HepG2 (cell line): Measurements from ENCODE around the gene ILDR2. TPM values are rescaled to one million over a fixed set of nuclear protein-coding genes. Genes with fewer than 3 reads are reported as not detected.

ENCODE experiments used
- ATAC-seq: fragments of 200-7000 bp; cut with Tn5 transposase; 3 replicates; pipeline ENCODE4 v1.9.1; 2020; ENCODE audit warnings: mild to moderate bottlenecking, moderate library complexity
- BruUV-seq: library from RNA; stranded (reverse); fragments of 400-500 nt; replicated peaks from 2 replicates; lab custom pipeline; 2021; lab: Mats Ljungman, UMichigan
- CTCF ChIA-PET: fragments of 300-600 bp; formaldehyde crosslinking; extraction: SDS; loops from one replicate; lab custom pipeline; 2021; ENCODE audit warnings: low total read pairs, inconsistent platforms, low intra/inter-chr PET ratio; lab: Yijun Ruan, JAX
- POLR2A ChIA-PET: fragments of 350-600 bp; sonication (Branson Sonifier 250); formaldehyde crosslinking; loops from one replicate; lab custom pipeline; 2020; ENCODE audit warnings: antibody characterized with exemption, inconsistent platforms; lab: Yijun Ruan, JAX
- DNase-seq: peaks from one replicate; pipeline ENCODE4 v3.0.0-alpha.2; 2015; ENCODE audit warnings: low spot score
- FAIRE-seq: peaks from 3 replicates; lab custom pipeline; 2011; peaks lifted over from hg19 to GRCh38; lab: Jason Lieb, UNC
- H2AFZ ChIP-seq: one replicate; pipeline ENCODE4 v1.6.1; 2011; ENCODE audit warnings: low read length, inconsistent platforms
- H3K27ac ChIP-seq: fragments of 300-600 bp; 3 replicates; pipeline ENCODE4 v1.8.0; 2011; ENCODE audit warnings: mixed run types, mild to moderate bottlenecking, mixed read lengths, low read length, inconsistent platforms; ENCODE audit not compliant: insufficient read depth; ENCODE audit errors: extremely low read length
- H3K27me3 ChIP-seq, 2 experiments: fragments of 200-600 bp in 1 of 2; 2 replicates in 1 of 2; 3 replicates in 1 of 2; pipeline versions ENCODE4 v1.6.0 to v1.8.0; 2011; ENCODE audit warnings: low read length in 2 of 2, mild to moderate bottlenecking in 2 of 2, moderate library complexity in 2 of 2, inconsistent platforms in 1 of 2; ENCODE audit not compliant: insufficient read depth in 2 of 2, control insufficient read depth in 1 of 2
- H3K36me3 ChIP-seq, 2 experiments: fragments of 200-600 bp in 1 of 2; replicated peaks in 1 of 2; 2 replicates in 1 of 2; 3 replicates in 1 of 2; pipeline versions ENCODE4 v1.5.1 to v1.8.0; 2011; ENCODE audit warnings: low read length in 2 of 2, inconsistent platforms in 1 of 2; ENCODE audit not compliant: insufficient read depth in 2 of 2, control insufficient read depth in 1 of 2
- H3K4me1 ChIP-seq: 2 replicates; pipeline ENCODE4 v1.5.1; 2012; ENCODE audit warnings: low read length, inconsistent platforms; ENCODE audit not compliant: insufficient read depth
- H3K4me2 ChIP-seq: 2 replicates; pipeline ENCODE4 v1.6.0; 2011; ENCODE audit warnings: low read depth, low read length, inconsistent platforms
- H3K4me3 ChIP-seq, 3 experiments: fragments of 200-600 bp in 1 of 3; sonication (generic), shearing (Covaris generic) in 1 of 3; replicated peaks in 1 of 3; 2 replicates each; pipeline ENCODE4 v1.5.1; 2011 to 2016; ENCODE audit warnings: low read length in 3 of 3, inconsistent platforms in 2 of 3, low read depth in 2 of 3, mild to moderate bottlenecking in 2 of 3, control low read depth in 1 of 3, mixed read lengths in 1 of 3; ENCODE audit not compliant: insufficient read depth in 1 of 3
- H3K79me2 ChIP-seq: one replicate; pipeline ENCODE4 v1.6.1; 2011; ENCODE audit warnings: low read length, inconsistent platforms; ENCODE audit not compliant: insufficient read depth
- H3K9ac ChIP-seq: 2 replicates; pipeline ENCODE4 v1.6.0; 2011; ENCODE audit warnings: mild to moderate bottlenecking, low read depth, low read length, inconsistent platforms; ENCODE audit not compliant: insufficient read depth
- H3K9me3 ChIP-seq: 2 replicates; pipeline ENCODE4 v1.5.1; 2012; ENCODE audit warnings: mild to moderate bottlenecking, low read length
- H4K20me1 ChIP-seq: 2 replicates; pipeline ENCODE4 v1.6.0; 2011; ENCODE audit warnings: inconsistent platforms, mild to moderate bottlenecking, low read length, moderate library complexity; ENCODE audit not compliant: insufficient read depth
- CEBPG ChIP-seq: IDR thresholded peaks from 2 replicates; pipeline ENCODE4 v1.6.1; 2016
- HOXA7 ChIP-seq: sonication (generic); formaldehyde crosslinking; IDR thresholded peaks from 2 replicates; pipeline ENCODE4 v1.8.1; 2022; ENCODE audit warnings: mild to moderate bottlenecking, missing genetic modification reagents, moderate library complexity
- MED8 ChIP-seq: sonication (generic); formaldehyde crosslinking; IDR thresholded peaks from 2 replicates; pipeline ENCODE4 v1.8.1; 2023; ENCODE audit warnings: mild to moderate bottlenecking, missing genetic modification reagents; ENCODE audit not compliant: insufficient replicate concordance
- TEAD3 ChIP-seq: optimal IDR thresholded peaks from 2 replicates; pipeline ENCODE3; 2016; ENCODE audit warnings: borderline replicate concordance
- ZMYM4 ChIP-seq: sonication (generic); formaldehyde crosslinking; IDR thresholded peaks from 2 replicates; pipeline ENCODE4 v1.8.1; 2023; ENCODE audit warnings: mild to moderate bottlenecking, missing genetic modification reagents
- ZNF224 ChIP-seq: sonication (generic); formaldehyde crosslinking; IDR thresholded peaks from 2 replicates; pipeline ENCODE4 v1.5.0; 2020; ENCODE audit warnings: mild to moderate bottlenecking, missing genetic modification reagents
- ZNF468 ChIP-seq: sonication (generic); formaldehyde crosslinking; IDR thresholded peaks from 2 replicates; pipeline ENCODE4 v1.8.0; 2022; ENCODE audit warnings: mild to moderate bottlenecking, moderate library complexity, missing genetic modification reagents
- ZNF605 ChIP-seq: sonication (generic); formaldehyde crosslinking; IDR thresholded peaks from 2 replicates; pipeline ENCODE4 v1.8.0; 2022; ENCODE audit warnings: mild to moderate bottlenecking, missing genetic modification reagents
- ZNF607 ChIP-seq: sonication (generic); formaldehyde crosslinking; IDR thresholded peaks from 2 replicates; pipeline ENCODE4 v1.5.1; 2020; ENCODE audit warnings: missing genetic modification reagents, mild to moderate bottlenecking, borderline replicate concordance
- ZZZ3 ChIP-seq: sonication (generic); formaldehyde crosslinking; IDR thresholded peaks from 2 replicates; pipeline ENCODE4 v1.4.0; 2020; ENCODE audit warnings: missing genetic modification reagents, mild to moderate bottlenecking, borderline replicate concordance
- WGBS: methylation state at CpG from one replicate; pipeline ENCODE4 v1.1.6; 2017; ENCODE audit warnings: low lambda C conversion rate; 5-methylcytosine and 5-hydroxymethylcytosine counted together
- in situ Hi-C: cut with HindIII; loops from 2 replicates; pipeline ENCODE4 v1.10.0; 2017; ENCODE audit warnings: low pct_unique_long_range_greater_than_20kb; ENCODE audit not compliant: extremely low pct_ligation_motif_present
- intact Hi-C: fragments of 100-400 bp; cut with micrococcal nuclease; formaldehyde crosslinking; loops from one replicate; pipeline ENCODE4 v1.10.0; 2022; ENCODE audit not compliant: unreplicated experiment
- polyA plus RNA-seq, 8 experiments: library from polyadenylated mRNA; depleted of rRNA in 3 of 8; stranded (reverse) in 7 of 8; unstranded in 1 of 8; fragments of >200 nt; fragmentation: Illumina TruSeq in 4 of 8; extraction: Trizol in 4 of 8; gene quantifications; 2 replicates each; pipeline versions ENCODE4 v1.2.1 to v1.2.3, GENCODE V29; 2011 to 2016; ENCODE audit warnings: low read depth in 4 of 8, missing spikeins in 1 of 8, mixed read lengths in 1 of 8; ENCODE audit not compliant: insufficient read depth in 1 of 8
- total RNA-seq, 5 experiments: library from RNA; depleted of rRNA; stranded (reverse); fragments of >200 nt; fragmentation: Illumina TruSeq; extraction: Trizol; gene quantifications; 2 replicates each; pipeline ENCODE4 v1.2.3, GENCODE V29; 2016; ENCODE audit warnings: low read depth in 1 of 5
- TF ChIP-seq, protein P1 (sequence below): IDR thresholded peaks from 2 replicates; pipeline ENCODE4 v1.6.1; 2016; ENCODE audit warnings: missing compliant biosample characterization, missing genetic modification reagents, borderline replicate concordance
- TF ChIP-seq, protein P2 (sequence below): sonication (generic); formaldehyde crosslinking; IDR thresholded peaks from 2 replicates; pipeline ENCODE4 v1.9.0; 2022; ENCODE audit warnings: missing genetic modification reagents, mild to moderate bottlenecking, borderline replicate concordance
- TF ChIP-seq, protein P3 (sequence below): sonication (generic); formaldehyde crosslinking; IDR thresholded peaks from 2 replicates; pipeline ENCODE4 v1.8.0; 2022; ENCODE audit warnings: mild to moderate bottlenecking, missing genetic modification reagents, borderline replicate concordance

ILDR2 gene
- total and polyA plus RNA-seq, 2 of the 13 experiments (the other 11 are each of a cell fraction or from before 2014, with no cell fraction given) = 0.04 TPM; not detected in 1

DNA sequence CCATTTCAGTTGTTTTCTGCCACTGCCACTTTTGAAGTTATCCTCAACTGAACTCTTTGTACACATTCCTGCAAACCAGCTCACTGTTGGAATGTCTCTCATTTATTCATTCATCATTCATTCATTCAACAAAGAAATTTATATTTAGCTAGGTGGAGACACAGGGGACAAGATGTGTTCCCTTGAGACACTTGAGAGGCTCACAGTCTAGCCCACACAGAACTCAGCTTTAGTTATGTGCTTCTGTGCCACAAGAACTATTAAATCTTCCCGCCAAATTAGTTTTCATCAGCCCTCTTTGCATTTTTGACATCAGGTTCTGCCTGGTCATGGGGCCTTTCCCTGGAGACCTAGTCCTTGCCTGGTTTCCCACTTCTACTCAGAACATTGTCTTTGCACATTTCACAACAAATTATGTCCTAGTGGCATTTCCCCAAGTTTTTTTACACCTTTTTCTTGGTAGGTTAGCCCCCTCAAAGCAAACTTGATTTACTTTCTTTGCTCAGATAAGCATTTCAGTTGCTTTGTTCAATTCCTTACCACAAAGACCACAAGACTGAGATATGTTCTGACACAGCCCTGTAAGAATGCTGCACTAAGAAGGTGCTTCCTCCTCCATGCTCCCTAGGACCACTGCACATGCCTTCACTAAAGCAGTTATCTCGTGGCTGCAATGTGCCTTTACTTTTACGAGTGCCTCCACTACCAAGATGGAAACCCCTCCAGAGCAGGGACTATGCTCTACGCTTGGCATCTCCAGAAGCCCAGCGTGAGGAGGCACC, 31.0 kb downstream of the ILDR2 start:
- no peaks in the 10 kb centered on the region for H3K79me2 ChIP-seq
- H4K20me1 ChIP-seq = no peaks in the 10 kb centered on the region
- CTCF ChIA-PET = no interaction called here
- H3K9me3 ChIP-seq = no peaks in the 10 kb centered on the region
- no TSS peak for BruUV-seq
- WGBS = 0% methylated on average over 5 of the region's 5 CpGs
- ATAC-seq (no peak), DNase-seq (no peak), FAIRE-seq (no peak)
- no peak overlapping the region for H3K4me2 ChIP-seq
- no peak overlapping the region for H3K4me3 ChIP-seq
- in situ Hi-C loops = no loop called here
- no peak overlapping the region for H3K9ac ChIP-seq
- no peaks in the 10 kb centered on the region for H3K4me1 ChIP-seq
- H2AFZ ChIP-seq = no peak overlapping the region
- no peak overlapping the region for H3K27ac ChIP-seq
- intact Hi-C loops = no loop called here
- TF ChIP-seq MED8 (CRISPR knock-in tag) (no peak), CEBPG (CRISPR knock-in tag) (no peak), ZNF607 (CRISPR knock-in tag) (no peak), TEAD3 (CRISPR knock-in tag) (no peak)
- TF ChIP-seq, protein P1, sequence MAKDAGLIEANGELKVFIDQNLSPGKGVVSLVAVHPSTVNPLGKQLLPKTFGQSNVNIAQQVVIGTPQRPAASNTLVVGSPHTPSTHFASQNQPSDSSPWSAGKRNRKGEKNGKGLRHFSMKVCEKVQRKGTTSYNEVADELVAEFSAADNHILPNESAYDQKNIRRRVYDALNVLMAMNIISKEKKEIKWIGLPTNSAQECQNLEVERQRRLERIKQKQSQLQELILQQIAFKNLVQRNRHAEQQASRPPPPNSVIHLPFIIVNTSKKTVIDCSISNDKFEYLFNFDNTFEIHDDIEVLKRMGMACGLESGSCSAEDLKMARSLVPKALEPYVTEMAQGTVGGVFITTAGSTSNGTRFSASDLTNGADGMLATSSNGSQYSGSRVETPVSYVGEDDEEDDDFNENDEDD (CRISPR knock-in tag) = no peak
- no peaks in the 10 kb centered on the region for H3K36me3 ChIP-seq
- peaks cover 0 to 29% of the 10 kb centered on the region in 2 experiments; a peak in 3 of 5 replicates for H3K27me3 ChIP-seq
- POLR2A ChIA-PET = no interaction called here

DNA sequence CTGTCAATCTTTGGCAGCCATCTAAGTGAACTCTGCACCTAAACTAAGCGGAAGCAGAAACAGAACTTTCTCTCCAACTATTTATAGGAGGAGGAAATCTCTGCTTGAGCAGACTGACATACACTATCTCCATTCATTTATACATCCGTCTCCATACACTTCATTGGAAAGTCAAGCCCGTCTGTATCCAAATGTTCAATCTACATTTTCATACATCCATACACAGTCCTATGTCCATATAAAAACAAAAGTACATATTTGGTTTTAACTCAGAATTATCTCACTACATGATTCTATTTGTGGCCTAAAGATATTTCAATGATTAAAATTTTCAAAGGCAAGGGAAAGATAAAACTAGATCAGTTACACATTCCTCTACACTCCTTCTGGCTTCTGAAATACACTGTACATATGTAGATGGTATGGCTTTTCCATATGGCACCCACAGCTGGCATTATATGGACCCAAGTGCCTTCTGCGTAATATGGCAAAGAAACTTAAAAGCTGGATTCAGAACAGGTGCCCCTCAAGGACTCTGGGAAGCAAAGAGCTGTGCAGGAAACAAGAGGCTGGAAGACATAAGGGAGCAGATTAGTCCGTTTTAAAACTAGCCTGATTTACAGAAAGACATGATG, 35.5 kb downstream of the ILDR2 start:
- in situ Hi-C loops = no loop called here
- WGBS = 27% methylated on average over 5 of the region's 5 CpGs
- TF ChIP-seq, protein P2, sequence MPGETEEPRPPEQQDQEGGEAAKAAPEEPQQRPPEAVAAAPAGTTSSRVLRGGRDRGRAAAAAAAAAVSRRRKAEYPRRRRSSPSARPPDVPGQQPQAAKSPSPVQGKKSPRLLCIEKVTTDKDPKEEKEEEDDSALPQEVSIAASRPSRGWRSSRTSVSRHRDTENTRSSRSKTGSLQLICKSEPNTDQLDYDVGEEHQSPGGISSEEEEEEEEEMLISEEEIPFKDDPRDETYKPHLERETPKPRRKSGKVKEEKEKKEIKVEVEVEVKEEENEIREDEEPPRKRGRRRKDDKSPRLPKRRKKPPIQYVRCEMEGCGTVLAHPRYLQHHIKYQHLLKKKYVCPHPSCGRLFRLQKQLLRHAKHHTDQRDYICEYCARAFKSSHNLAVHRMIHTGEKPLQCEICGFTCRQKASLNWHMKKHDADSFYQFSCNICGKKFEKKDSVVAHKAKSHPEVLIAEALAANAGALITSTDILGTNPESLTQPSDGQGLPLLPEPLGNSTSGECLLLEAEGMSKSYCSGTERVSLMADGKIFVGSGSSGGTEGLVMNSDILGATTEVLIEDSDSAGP (CRISPR knock-in tag) = no peak
- no peak for TF ChIP-seq ZZZ3 (CRISPR knock-in tag)
- TF ChIP-seq HOXA7 (CRISPR knock-in tag) = no peak
- no peak for TF ChIP-seq ZNF468 (CRISPR knock-in tag)
- TF ChIP-seq ZNF224 (CRISPR knock-in tag) = no peak
- TF ChIP-seq ZNF605 (CRISPR knock-in tag) = no peak
- TF ChIP-seq, protein P3, sequence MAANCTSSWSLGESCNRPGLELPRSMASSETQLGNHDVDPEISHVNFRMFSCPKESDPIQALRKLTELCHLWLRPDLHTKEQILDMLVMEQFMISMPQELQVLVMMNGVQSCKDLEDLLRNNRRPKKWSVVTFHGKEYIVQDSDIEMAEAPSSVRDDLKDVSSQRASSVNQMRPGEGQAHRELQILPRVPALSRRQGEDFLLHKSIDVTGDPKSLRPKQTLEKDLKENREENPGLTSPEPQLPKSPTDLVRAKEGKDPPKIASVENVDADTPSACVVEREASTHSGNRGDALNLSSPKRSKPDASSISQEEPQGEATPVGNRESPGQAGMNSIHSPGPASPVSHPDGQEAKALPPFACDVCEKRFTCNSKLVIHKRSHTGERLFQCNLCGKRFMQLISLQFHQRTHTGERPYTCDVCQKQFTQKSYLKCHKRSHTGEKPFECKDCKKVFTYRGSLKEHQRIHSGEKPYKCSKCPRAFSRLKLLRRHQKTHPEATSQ (CRISPR knock-in tag) = no peak
- TF ChIP-seq ZMYM4 = no peak

More for the DNA sequence above, 35.5 kb downstream of the ILDR2 start:
- no peaks in the 10 kb centered on the region for H3K79me2 ChIP-seq
- ATAC-seq (no peak), DNase-seq (no peak), FAIRE-seq (no peak)
- CTCF ChIA-PET = no interaction called here
- intact Hi-C loops = no loop called here
- H3K27me3 ChIP-seq = peaks cover 2 to 15% of the 10 kb centered on the region in 2 experiments; a peak in 3 of 5 replicates
- no peaks in the 10 kb centered on the region for H4K20me1 ChIP-seq
- BruUV-seq = no TSS peak
- no peak overlapping the region for H3K9ac ChIP-seq
- POLR2A ChIA-PET = no interaction called here
- H3K9me3 ChIP-seq = no peaks in the 10 kb centered on the region
- H3K27ac ChIP-seq = no peak overlapping the region
- no peaks in the 10 kb centered on the region for H3K4me1 ChIP-seq
- H2AFZ ChIP-seq = no peak overlapping the region
- H3K36me3 ChIP-seq = no peaks in the 10 kb centered on the region
- no peak overlapping the region for H3K4me3 ChIP-seq
- H3K4me2 ChIP-seq = no peak overlapping the region
